Lung (tissue), 16 donors: ENCODE measurements around the gene DBN1. TPM values are rescaled to one million over a fixed set of nuclear protein-coding genes. Genes with fewer than 3 reads are reported as not detected.

ENCODE experiments used
- ATAC-seq: fragments of 200-7000 bp; cut with Tn5 transposase; one replicate; pipeline ENCODE4 v1.9.1; 2020; ENCODE audit warnings: moderate number of reproducible peaks; ENCODE audit not compliant: insufficient read depth, low FRiP score
- DNase-seq, 3 donors: peaks; one replicate each; pipeline ENCODE4 v3.0.0-alpha.2; 2013 to 2017
- H3K27ac ChIP-seq, 2 donors: one replicate each; pipeline ENCODE4 v1.5.1; 2013; ENCODE audit warnings: mild to moderate bottlenecking in 2 of 2, moderate library complexity in 2 of 2, control low read depth in 1 of 2, inconsistent platforms in 1 of 2, low read depth in 1 of 2, low read length in 1 of 2
- H3K27me3 ChIP-seq, 3 donors: one replicate each; pipeline ENCODE4 v1.5.1; 2013; ENCODE audit warnings: low read length in 2 of 3; ENCODE audit not compliant: control insufficient read depth in 3 of 3, insufficient read depth in 3 of 3
- H3K36me3 ChIP-seq, 4 donors: one replicate each; pipeline ENCODE4 v1.5.1; 2013; ENCODE audit warnings: low read length in 4 of 4, mild to moderate bottlenecking in 1 of 4, moderate library complexity in 1 of 4; ENCODE audit not compliant: control insufficient read depth in 4 of 4, insufficient read depth in 4 of 4
- H3K4me1 ChIP-seq, 5 donors: one replicate each; pipeline ENCODE4 v1.5.1; 2013; ENCODE audit warnings: low read length in 5 of 5, mild to moderate bottlenecking in 2 of 5, moderate library complexity in 1 of 5; ENCODE audit not compliant: control insufficient read depth in 5 of 5, insufficient read depth in 5 of 5
- H3K4me3 ChIP-seq: one replicate; pipeline ENCODE4 v1.5.1; 2013; ENCODE audit warnings: mild to moderate bottlenecking, control low read depth, moderate library complexity
- H3K9ac ChIP-seq, 2 donors: one replicate each; pipeline ENCODE4 v1.5.1; 2013; ENCODE audit warnings: low read length in 2 of 2, control low read depth in 1 of 2; ENCODE audit not compliant: insufficient read depth in 1 of 2
- H3K9me3 ChIP-seq, 4 donors: one replicate each; pipeline ENCODE4 v1.5.1; 2013; ENCODE audit warnings: low read length in 3 of 4, mild to moderate bottlenecking in 1 of 4, moderate library complexity in 1 of 4; ENCODE audit not compliant: control insufficient read depth in 4 of 4, insufficient read depth in 3 of 4
- WGBS, 2 donors: extraction: QIAGEN DNeasy Blood & Tissue Kit; methylation state at CpG; one replicate each; pipeline ENCODE4 v1.1.7; 2013; 5-methylcytosine and 5-hydroxymethylcytosine counted together
- long read RNA-seq, 5 donors: transcript quantifications; one replicate each; lab custom pipeline, GENCODE V29; 2026
- polyA plus RNA-seq, 2 donors: library from polyadenylated mRNA; stranded (reverse); fragments of 200-250 nt; gene quantifications; one replicate each; pipeline ENCODE4 v1.2.1, GENCODE V29; 2013
- total RNA-seq, 2 donors: library from RNA; depleted of rRNA in 1 of 2; stranded (reverse); fragments of >200 nt in 1 of 2; gene quantifications; one replicate each; pipeline ENCODE4 v1.2.1, GENCODE V29; 2014 to 2021
- TF ChIP-seq, protein P1 (sequence below): IDR thresholded peaks from 2 replicates; pipeline ENCODE4 v1.5.1; 2012; ENCODE audit warnings: mild to moderate bottlenecking; ENCODE audit errors: control extremely low read depth, extremely low read depth
- donor health status: control.
- donor health status: control.
- donor health status: Bipolar disorder and iron deficiency.
- donor health status: healthy.
- donor health status: DM: yes; HTN: yes; CAD: no.

The DBN1 gene
- total RNA-seq = 10 to 100 TPM; 36.5 to 38.3 TPM
- polyA plus RNA-seq = 10 to 100 TPM; 18.7 to 24.1 TPM
- long read RNA-seq, donor 1, transcript DBN1-202 (14 exons, 2,995 nt) = major isoform, 30 of 74 reads
- long read RNA-seq, donor 1, partial matches to known transcripts = 42 of 74 reads
- long read RNA-seq, donor 1, other reads (novel, unspliced or antisense) = 0 of 74 reads
- long read RNA-seq, donor 2, partial matches to known transcripts = 13 of 15 reads
- long read RNA-seq, donor 2, other reads (novel, unspliced or antisense) = 0 of 15 reads
- long read RNA-seq, donor 3, partial matches to known transcripts = 16 of 20 reads
- long read RNA-seq, donor 3, other reads (novel, unspliced or antisense) = 0 of 20 reads
- long read RNA-seq, donor 4, partial matches to known transcripts = 28 of 33 reads
- long read RNA-seq, donor 4, other reads (novel, unspliced or antisense) = 0 of 33 reads
- long read RNA-seq, donor 5, transcript DBN1-202 (14 exons, 2,995 nt) = major isoform, 10 of 49 reads
- long read RNA-seq, donor 5, partial matches to known transcripts = 38 of 49 reads
- long read RNA-seq, donor 5, other reads (novel, unspliced or antisense) = 0 of 49 reads

DNA sequence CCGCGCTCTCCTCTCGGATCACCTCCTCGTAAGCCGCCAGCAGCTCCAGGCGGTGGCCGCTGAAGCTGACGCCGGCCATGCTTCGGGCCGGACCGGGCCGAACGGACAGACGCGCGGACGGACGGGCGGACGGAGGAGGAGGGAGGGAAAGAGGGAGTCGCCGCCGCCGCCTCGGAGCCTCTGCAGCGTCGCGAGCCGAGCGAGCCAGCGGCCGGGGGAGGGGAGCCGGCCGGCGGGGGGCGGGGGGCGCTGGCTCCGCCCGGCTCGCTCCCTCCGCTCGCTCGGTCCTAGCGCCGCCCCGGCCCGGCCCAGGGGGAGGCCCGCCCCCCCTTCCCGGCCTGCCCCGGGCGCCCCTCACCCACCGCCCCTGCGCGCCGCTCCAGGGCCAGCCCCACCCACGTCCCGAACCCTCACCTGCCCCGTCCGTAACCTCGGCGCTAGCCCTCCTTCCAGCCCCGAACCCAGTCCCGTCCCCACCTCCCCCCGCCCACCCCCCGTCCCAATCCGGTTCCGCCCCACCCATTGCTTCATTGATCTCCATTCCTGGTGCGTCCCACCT, at the start of gene DBN1:
TSS of gene DBN1 (minus strand) at position 192 of the 559 bp plus-strand sequence. CDS start at position 79, 113 bp downstream.
- TF ChIP-seq, protein P1, sequence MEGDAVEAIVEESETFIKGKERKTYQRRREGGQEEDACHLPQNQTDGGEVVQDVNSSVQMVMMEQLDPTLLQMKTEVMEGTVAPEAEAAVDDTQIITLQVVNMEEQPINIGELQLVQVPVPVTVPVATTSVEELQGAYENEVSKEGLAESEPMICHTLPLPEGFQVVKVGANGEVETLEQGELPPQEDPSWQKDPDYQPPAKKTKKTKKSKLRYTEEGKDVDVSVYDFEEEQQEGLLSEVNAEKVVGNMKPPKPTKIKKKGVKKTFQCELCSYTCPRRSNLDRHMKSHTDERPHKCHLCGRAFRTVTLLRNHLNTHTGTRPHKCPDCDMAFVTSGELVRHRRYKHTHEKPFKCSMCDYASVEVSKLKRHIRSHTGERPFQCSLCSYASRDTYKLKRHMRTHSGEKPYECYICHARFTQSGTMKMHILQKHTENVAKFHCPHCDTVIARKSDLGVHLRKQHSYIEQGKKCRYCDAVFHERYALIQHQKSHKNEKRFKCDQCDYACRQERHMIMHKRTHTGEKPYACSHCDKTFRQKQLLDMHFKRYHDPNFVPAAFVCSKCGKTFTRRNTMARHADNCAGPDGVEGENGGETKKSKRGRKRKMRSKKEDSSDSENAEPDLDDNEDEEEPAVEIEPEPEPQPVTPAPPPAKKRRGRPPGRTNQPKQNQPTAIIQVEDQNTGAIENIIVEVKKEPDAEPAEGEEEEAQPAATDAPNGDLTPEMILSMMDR = no peak
- Histone ChIP-seq H3K4me3 (peak within 1 kb of the TSS; percentile 51), H3K27ac (peak within 1 kb of the TSS in 1 of 2 donors; percentile 15), H3K9ac (peak within 1 kb of the TSS in 1 of 2 donors; percentile 65), H3K27me3 (no peaks in the 10 kb centered on the region), H3K36me3 (peaks cover 0 to 7% (median 0%) of the 10 kb centered on the region in 4 donors), H3K4me1 (peaks cover 0 to 39% (median 12%) of the 10 kb centered on the region in 5 donors), H3K9me3 (no peaks in the 10 kb centered on the region)
- DNase-seq (peak; percentile 72 to 83 (median 76)), ATAC-seq (peak; percentile 73)
- WGBS, 2 donors = 3% methylated on average over 28 to 69 of the region's 69 CpGs

DNA sequence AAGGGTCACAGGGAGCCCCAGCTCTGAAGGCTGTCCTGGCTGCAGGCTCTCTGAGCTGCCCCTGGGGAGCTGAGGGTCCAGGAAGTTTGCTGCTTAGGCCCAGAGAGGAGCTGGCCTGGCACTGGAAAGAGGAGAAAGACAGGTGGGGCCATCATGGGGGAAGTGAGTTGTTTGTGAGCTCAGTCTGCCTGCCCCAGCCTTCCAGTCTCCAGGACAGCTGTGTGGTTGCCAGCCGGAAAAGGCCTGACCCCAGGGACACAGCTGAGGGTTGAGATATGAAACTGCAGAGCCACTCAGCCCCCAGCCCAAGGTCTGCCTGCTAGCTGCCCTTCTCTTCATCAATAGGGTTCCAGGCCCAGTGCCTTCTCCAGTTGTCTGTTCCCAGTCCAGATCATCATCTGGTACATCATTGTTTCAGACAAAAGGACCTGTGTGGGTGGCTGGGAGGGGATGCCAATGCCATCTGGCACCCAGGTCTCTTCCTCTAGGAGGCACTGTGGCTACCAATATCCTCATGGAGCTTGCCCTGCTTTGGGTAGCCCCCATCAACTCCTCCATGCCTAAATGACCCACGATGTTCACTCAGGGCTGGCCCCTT, 47.6 kb upstream of the DBN1 start:
- DNase-seq (no peak), ATAC-seq (no peak)
- TF ChIP-seq, protein P1 = no peak
- 84 to 93% methylated on average over 2 of the region's 2 CpGs for WGBS, 2 donors
- no peaks in the 10 kb centered on the region for H3K9me3 ChIP-seq
- no peak overlapping the region for H3K9ac ChIP-seq
- peaks cover 0 to 7% (median 2%) of the 10 kb centered on the region in 5 donors for H3K4me1 ChIP-seq
- H3K27ac ChIP-seq = no peak overlapping the region
- H3K36me3 ChIP-seq = peaks cover 6 to 41% (median 33%) of the 10 kb centered on the region in 4 donors
- H3K27me3 ChIP-seq = no peaks in the 10 kb centered on the region
- no peak overlapping the region for H3K4me3 ChIP-seq

DNA sequence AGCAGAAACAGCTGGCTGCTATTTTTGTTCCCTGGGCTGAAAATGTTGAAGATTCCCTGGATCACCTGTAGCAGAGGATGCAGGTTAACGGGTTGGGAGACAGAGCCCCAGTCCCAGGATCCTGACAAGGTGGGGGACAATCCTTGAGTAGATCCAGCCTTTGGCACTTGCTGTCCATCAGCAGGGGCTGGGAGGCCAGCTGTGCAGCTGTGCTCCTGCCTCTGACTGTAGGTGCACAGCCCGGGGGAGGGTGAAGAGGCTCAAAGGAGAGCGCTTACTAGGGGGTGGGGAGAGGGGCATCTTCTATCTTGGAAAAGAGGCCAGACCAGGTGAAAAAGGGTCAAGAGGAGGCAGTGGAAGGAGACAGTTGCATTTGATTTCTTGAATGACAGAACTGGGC, 46.8 kb upstream of the DBN1 start:
- Histone ChIP-seq H3K9ac (no peak overlapping the region), H3K4me1 (peaks cover 0 to 14% (median 8%) of the 10 kb centered on the region in 5 donors), H3K9me3 (no peaks in the 10 kb centered on the region), H3K36me3 (peaks cover 6 to 43% (median 36%) of the 10 kb centered on the region in 4 donors), H3K27me3 (no peaks in the 10 kb centered on the region), H3K4me3 (no peak overlapping the region), H3K27ac (no peak overlapping the region)
- 97 to 98% methylated on average over 3 of the region's 3 CpGs for WGBS, 2 donors
- DNase-seq = no peak
- TF ChIP-seq, protein P1 = no peak
- ATAC-seq = no peak
